Neuronal stem cell (in vitro differentiated cells): Measurements from ENCODE around the gene AFAP1L2.
A peak's percentile ranks its signal among the peaks of the same experiment; 100 is the strongest.

Experiments
- DNase-seq: peaks from one replicate; pipeline ENCODE4 v3.0.0-alpha.2; 2013; ENCODE audit warnings: low spot score
- H2AFZ ChIP-seq: one replicate; pipeline ENCODE4 v1.6.1; 2013; ENCODE audit warnings: mild to moderate bottlenecking, low read length, inconsistent platforms
- H2AK5ac ChIP-seq: 2 replicates; pipeline ENCODE4 v1.6.1; 2013; ENCODE audit warnings: low read depth, mild to moderate bottlenecking, inconsistent platforms, low read length, moderate library complexity, mixed read lengths
- H2BK120ac ChIP-seq: 2 replicates; pipeline ENCODE4 v1.6.1; 2013; ENCODE audit warnings: low read depth, mild to moderate bottlenecking, inconsistent platforms, low read length, moderate library complexity, mixed read lengths
- H2BK12ac ChIP-seq: one replicate; pipeline ENCODE4 v1.6.1; 2013; ENCODE audit warnings: low read length, inconsistent platforms
- H2BK15ac ChIP-seq: 2 replicates; pipeline ENCODE4 v1.6.1; 2013; ENCODE audit warnings: mild to moderate bottlenecking, low read length, inconsistent platforms, mixed read lengths
- H2BK5ac ChIP-seq: one replicate; pipeline ENCODE4 v1.6.1; 2013; ENCODE audit warnings: inconsistent platforms, mild to moderate bottlenecking, low read length, moderate library complexity
- H3K14ac ChIP-seq: one replicate; pipeline ENCODE4 v1.6.1; 2013; ENCODE audit warnings: low read length, inconsistent platforms
- H3K18ac ChIP-seq: 2 replicates; pipeline ENCODE4 v1.6.1; 2013; ENCODE audit warnings: low read length, inconsistent platforms
- H3K23ac ChIP-seq: 2 replicates; pipeline ENCODE4 v1.6.1; 2013; ENCODE audit warnings: low read depth, mild to moderate bottlenecking, mixed read lengths, low read length, inconsistent platforms; ENCODE audit not compliant: poor library complexity
- H3K27ac ChIP-seq: replicated peaks from 3 replicates; pipeline ENCODE4 v1.5.1; 2013; ENCODE audit warnings: low read length, inconsistent platforms
- H3K27me3 ChIP-seq, 3 experiments: 2 replicates each; pipeline ENCODE4 v1.6.1; 2013; ENCODE audit warnings: low read length in 3 of 3, mild to moderate bottlenecking in 2 of 3, inconsistent platforms in 1 of 3, low read depth in 1 of 3, mixed read lengths in 1 of 3, moderate library complexity in 1 of 3; ENCODE audit not compliant: control insufficient read depth in 3 of 3, insufficient read depth in 3 of 3
- H3K36me3 ChIP-seq, 2 donors: replicated peaks in 1 of 2; 2 replicates each; pipeline ENCODE4 v1.6.1; 2013; ENCODE audit warnings: low read length in 2 of 2; ENCODE audit not compliant: control insufficient read depth in 2 of 2, insufficient read depth in 2 of 2
- H3K4ac ChIP-seq: 2 replicates; pipeline ENCODE4 v1.6.1; 2013; ENCODE audit warnings: inconsistent platforms, mild to moderate bottlenecking, low read length, moderate library complexity
- H3K4me1 ChIP-seq, 2 donors: 1 replicate in 1 of 2; 2 replicates in 1 of 2; pipeline ENCODE4 v1.6.1; 2013; ENCODE audit warnings: low read length in 2 of 2, low read depth in 1 of 2; ENCODE audit not compliant: control insufficient read depth in 2 of 2, insufficient read depth in 1 of 2
- H3K4me2 ChIP-seq: one replicate; pipeline ENCODE4 v1.6.1; 2013; ENCODE audit warnings: mild to moderate bottlenecking, low read length, inconsistent platforms; ENCODE audit not compliant: insufficient read depth, poor library complexity, severe bottlenecking
- H3K4me3 ChIP-seq, 2 donors: 2 replicates each; pipeline ENCODE4 v1.5.1; 2013; ENCODE audit warnings: low read length in 2 of 2, mild to moderate bottlenecking in 2 of 2, inconsistent platforms in 1 of 2, moderate library complexity in 1 of 2
- H3K79me1 ChIP-seq: one replicate; pipeline ENCODE4 v1.6.1; 2013; ENCODE audit warnings: low read depth, mild to moderate bottlenecking, inconsistent platforms, low read length, moderate library complexity
- H3K9ac ChIP-seq: one replicate; pipeline ENCODE4 v1.6.1; 2013; ENCODE audit warnings: mild to moderate bottlenecking, low read depth, low read length, inconsistent platforms; ENCODE audit not compliant: poor library complexity
- H3K9me3 ChIP-seq, 2 donors: replicated peaks in 1 of 2; 2 replicates each; pipeline versions ENCODE3 to v1.6.1; 2013; ENCODE audit warnings: low read length in 2 of 2, mild to moderate bottlenecking in 2 of 2, inconsistent platforms in 1 of 2, low read depth in 1 of 2, mixed read lengths in 1 of 2, moderate library complexity in 1 of 2; ENCODE audit not compliant: control insufficient read depth in 2 of 2, insufficient read depth in 1 of 2
- H4K8ac ChIP-seq: one replicate; pipeline ENCODE4 v1.6.1; 2013; ENCODE audit warnings: low read depth, mild to moderate bottlenecking, inconsistent platforms, low read length, moderate library complexity
- H4K91ac ChIP-seq: one replicate; pipeline ENCODE4 v1.6.1; 2013; ENCODE audit warnings: low read length, low read depth, mild to moderate bottlenecking, inconsistent platforms; ENCODE audit not compliant: poor library complexity
- WGBS, 2 donors: extraction: QIAGEN DNeasy Blood & Tissue Kit; methylation state at CpG; one replicate each; pipeline ENCODE4 v1.1.7; 2013; ENCODE audit warnings: missing lambda C conversion rate in 2 of 2, mixed read lengths in 1 of 2; ENCODE audit not compliant: insufficient read length in 2 of 2, insufficient replicate concordance in 1 of 2; ENCODE audit errors: extremely low coverage in 2 of 2; 5-methylcytosine and 5-hydroxymethylcytosine counted together

Gene AFAP1L2

DNA sequence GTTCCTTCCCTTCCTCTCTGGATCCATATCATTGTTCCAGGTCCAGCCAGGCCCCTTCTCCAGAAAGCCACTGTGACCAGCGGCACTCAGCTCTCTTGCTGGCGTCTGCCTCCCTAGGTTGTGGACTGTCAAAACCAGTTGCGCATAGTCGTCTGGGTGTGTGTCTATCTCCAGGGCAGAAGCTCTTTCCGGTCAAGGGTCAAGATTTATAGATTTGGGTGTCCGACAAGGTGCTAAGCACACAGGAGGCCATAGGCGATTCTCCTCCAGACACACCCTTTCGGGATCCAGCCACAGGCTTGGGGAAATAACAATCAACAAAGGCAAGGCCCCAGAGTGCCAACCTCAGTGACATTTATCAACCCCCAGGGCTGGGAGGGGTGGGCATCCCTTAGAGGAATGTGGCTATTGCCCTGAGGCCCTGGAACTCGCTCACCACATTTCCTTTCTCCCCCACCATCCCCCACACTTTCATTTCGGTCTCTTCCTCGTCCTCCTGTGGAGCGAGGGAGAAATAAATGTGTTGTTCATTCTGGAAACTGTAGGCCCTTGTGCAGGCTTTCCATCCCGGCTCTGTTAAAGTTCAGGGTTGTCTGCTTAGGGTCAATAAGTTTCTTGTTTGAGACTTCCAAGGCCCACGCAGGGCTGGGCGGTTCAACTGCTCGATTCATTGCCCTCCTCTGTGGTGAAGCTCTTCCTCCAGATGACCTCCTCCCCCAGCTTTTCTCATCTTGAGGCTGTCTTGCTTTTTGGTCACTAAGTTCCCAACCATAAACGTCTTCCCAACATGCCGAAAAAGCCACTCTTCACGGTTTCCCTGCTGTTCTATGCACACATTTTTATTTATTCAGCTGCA, 57.9 kb downstream of the AFAP1L2 start:
- Histone ChIP-seq H3K23ac (no peak overlapping the region), H3K4me1 (peaks cover 24 to 27% of the 10 kb centered on the region in 2 donors), H2BK120ac (no peak overlapping the region), H3K9me3 (no peaks in the 10 kb centered on the region), H3K27ac (no peak overlapping the region), H2AFZ (peak overlapping the region; percentile 0), H3K4me3 (no peak overlapping the region), H3K4me2 (no peak overlapping the region), H2BK15ac (peak overlapping the region; percentile 87), H3K79me1 (peaks cover 2% of the 10 kb centered on the region), H3K27me3 (no peaks in the 10 kb centered on the region), H3K9ac (no peak overlapping the region), H4K91ac (no peak overlapping the region), H3K36me3 (no peaks in the 10 kb centered on the region), H3K4ac (peak overlapping the region; percentile 84), H2BK12ac (peak overlapping the region; percentile 87), H3K18ac (peak overlapping the region; percentile 90), H2BK5ac (no peak overlapping the region), H4K8ac (no peak overlapping the region), H3K14ac (no peak overlapping the region), H2AK5ac (peak overlapping the region; percentile 43)
- no peak for DNase-seq
- no CpG with 5 or more reads among the region's 19 CpGs for WGBS, 2 donors

DNA sequence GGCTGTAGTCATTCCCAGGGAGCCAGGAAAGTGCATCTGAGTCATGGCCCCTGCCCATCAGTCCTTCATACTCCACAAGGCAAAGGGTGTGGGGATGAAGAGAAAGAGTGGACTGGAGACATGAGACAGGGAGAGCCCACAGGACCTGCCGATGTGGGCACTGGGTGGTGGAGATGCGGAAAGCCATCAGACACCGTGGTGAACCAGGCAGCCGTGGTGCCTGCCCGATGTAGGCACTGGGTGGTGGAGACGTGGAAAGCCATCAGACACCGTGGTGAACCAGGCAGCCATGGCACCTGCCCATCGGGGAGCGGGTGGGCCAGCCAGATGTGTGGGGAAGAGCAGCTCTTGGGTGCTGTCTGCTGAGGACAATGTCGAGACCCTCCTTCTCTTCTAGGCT, 58.6 kb downstream of the AFAP1L2 start:
- no peak for DNase-seq
- Histone ChIP-seq H2BK15ac (peak overlapping the region; percentile 87), H3K27me3 (no peaks in the 10 kb centered on the region), H3K4me3 (peak overlapping the region in 1 of 2 donors; percentile 23), H3K23ac (no peak overlapping the region), H3K14ac (no peak overlapping the region), H3K9ac (no peak overlapping the region), H3K4me1 (peaks cover 17 to 25% of the 10 kb centered on the region in 2 donors), H4K8ac (no peak overlapping the region), H3K36me3 (no peaks in the 10 kb centered on the region), H3K9me3 (no peaks in the 10 kb centered on the region), H3K4me2 (no peak overlapping the region), H3K27ac (no peak overlapping the region), H2AFZ (no peak overlapping the region), H2BK120ac (no peak overlapping the region), H2BK12ac (peak overlapping the region; percentile 87), H3K4ac (peak overlapping the region; percentile 84), H2BK5ac (no peak overlapping the region), H3K18ac (peak overlapping the region; percentile 90), H3K79me1 (peaks cover 2% of the 10 kb centered on the region), H4K91ac (peak overlapping the region; percentile 76), H2AK5ac (peak overlapping the region; percentile 84)
- WGBS, 2 donors = no CpG with 5 or more reads among the region's 10 CpGs

DNA sequence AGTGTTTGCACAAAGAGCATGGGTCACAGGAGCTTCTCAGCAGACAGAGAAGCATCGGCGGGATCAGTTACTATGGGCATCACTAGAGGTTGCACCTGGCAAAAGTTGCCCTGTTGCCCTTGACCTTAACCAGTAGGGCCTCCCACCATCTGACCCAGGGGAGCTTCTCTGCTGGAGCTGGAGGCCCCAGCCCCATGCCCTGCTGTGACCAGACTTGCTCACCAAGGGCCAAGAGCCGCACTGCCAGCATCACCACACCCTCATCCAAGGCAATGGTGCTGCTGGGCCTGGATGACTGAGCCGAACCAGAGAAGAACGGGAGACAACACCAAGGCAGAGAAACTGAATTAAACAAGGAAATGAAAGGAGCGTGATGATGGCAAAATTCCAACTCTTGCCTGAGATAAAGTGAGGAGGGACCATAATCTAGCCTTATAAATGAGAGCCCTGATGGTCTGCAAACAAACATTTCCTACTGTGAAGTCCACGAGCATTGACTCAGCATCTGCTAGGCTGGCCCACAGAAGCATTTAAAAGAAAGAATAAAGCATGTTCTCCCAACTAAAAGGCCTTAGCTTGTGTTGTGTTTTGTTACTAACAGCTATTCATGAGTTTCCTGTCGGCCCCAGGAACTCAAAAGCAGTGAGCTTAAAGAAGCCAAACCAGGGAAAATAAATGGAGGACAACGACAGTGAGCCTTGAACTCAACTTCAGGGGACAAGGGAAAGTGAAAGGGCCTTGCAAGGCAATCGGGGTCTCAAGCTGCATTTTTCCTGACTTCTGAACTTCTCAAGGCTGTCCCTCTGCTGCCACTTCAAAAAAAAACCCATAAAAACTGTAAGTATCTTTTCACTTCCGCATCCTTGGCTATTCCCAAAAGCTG, 60.4 kb downstream of the AFAP1L2 start:
- Histone ChIP-seq H3K4me3 (no peak overlapping the region), H2AFZ (peak overlapping the region; percentile 51), H3K36me3 (no peaks in the 10 kb centered on the region), H3K9ac (no peak overlapping the region), H3K27me3 (no peaks in the 10 kb centered on the region), H2BK15ac (peak overlapping the region; percentile 41), H2BK12ac (peak overlapping the region; percentile 51), H2BK120ac (no peak overlapping the region), H2BK5ac (no peak overlapping the region), H3K18ac (peak overlapping the region; percentile 23), H4K91ac (no peak overlapping the region), H3K9me3 (no peaks in the 10 kb centered on the region), H3K79me1 (peaks cover 2% of the 10 kb centered on the region), H3K4ac (no peak overlapping the region), H3K23ac (no peak overlapping the region), H4K8ac (no peak overlapping the region), H3K4me1 (peaks cover 7 to 15% of the 10 kb centered on the region in 2 donors), H3K4me2 (no peak overlapping the region), H3K27ac (no peak overlapping the region), H3K14ac (no peak overlapping the region), H2AK5ac (no peak overlapping the region)
- WGBS, 2 donors = no CpG with 5 or more reads among the region's 11 CpGs
- no peak for DNase-seq

DNA sequence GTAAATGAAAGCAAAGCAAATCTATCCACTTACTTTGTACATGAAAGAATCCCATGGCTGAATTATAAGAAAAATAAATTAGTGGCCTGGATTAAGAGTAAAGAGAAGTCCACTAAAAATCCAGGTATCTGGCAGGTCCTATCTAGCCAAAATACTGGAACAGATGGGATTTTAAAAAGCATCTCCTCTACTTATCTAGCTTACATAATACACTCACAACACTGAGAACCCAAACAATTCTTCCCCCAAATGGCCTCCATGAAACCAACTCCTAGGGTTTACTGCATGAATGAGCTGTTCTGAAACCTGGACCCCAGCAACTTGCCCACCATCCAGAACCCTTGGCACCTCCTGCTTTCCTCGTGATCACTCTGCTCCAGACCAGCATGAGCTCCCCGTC, 61.3 kb downstream of the AFAP1L2 start:
- no peak overlapping the region for H4K91ac ChIP-seq
- H3K27ac ChIP-seq = no peak overlapping the region
- H2BK15ac ChIP-seq = peak overlapping the region; percentile 41
- H2BK5ac ChIP-seq = no peak overlapping the region
- no peak for DNase-seq
- peaks cover 10 to 17% of the 10 kb centered on the region in 2 donors for H3K4me1 ChIP-seq
- no peaks in the 10 kb centered on the region for H3K36me3 ChIP-seq
- H3K9ac ChIP-seq = no peak overlapping the region
- no peak overlapping the region for H3K23ac ChIP-seq
- no peak overlapping the region for H3K4me2 ChIP-seq
- no peak overlapping the region for H2AK5ac ChIP-seq
- H2AFZ ChIP-seq = no peak overlapping the region
- no peak overlapping the region for H3K4ac ChIP-seq
- H4K8ac ChIP-seq = no peak overlapping the region
- H3K14ac ChIP-seq = no peak overlapping the region
- H3K18ac ChIP-seq = peak overlapping the region; percentile 29
- H3K4me3 ChIP-seq = no peak overlapping the region
- no peaks in the 10 kb centered on the region for H3K27me3 ChIP-seq
- peak overlapping the region; percentile 51 for H2BK12ac ChIP-seq
- no peaks in the 10 kb centered on the region for H3K9me3 ChIP-seq
- no CpG with 5 or more reads among the region's 2 CpGs for WGBS, 2 donors
- peaks cover 2% of the 10 kb centered on the region for H3K79me1 ChIP-seq
- H2BK120ac ChIP-seq = no peak overlapping the region
